A673 (cell line): ENCODE results near the gene KCNB1.

Experiments
- CTCF ChIP-seq: fragments of 300-800, 200-600 bp; sonication (generic); conservative IDR thresholded peaks from 2 replicates; pipeline ENCODE4 v1.5.1; 2017; ENCODE audit warnings: low read depth, mild to moderate bottlenecking, antibody characterized with exemption, low read length, moderate library complexity, mixed read lengths
- EZH2 ChIP-seq: fragments of 200-600 bp; sonication (generic); IDR thresholded peaks from 2 replicates; pipeline ENCODE4 v1.6.1; 2017; ENCODE audit warnings: borderline replicate concordance, low read depth, mild to moderate bottlenecking, mixed read lengths, antibody characterized with exemption, low read length; ENCODE audit not compliant: poor library complexity, severe bottlenecking

GRCh38 chr20:49354673-49355072, 127.8 kb downstream of the KCNB1 start:
- TF ChIP-seq CTCF (no peak), EZH2 (no peak)
